HG03280 (cell line): ENCODE measurements around the gene KIF24.
"Not testable (repeated sequence)": the region's sequence is repeated elsewhere in the genome, so short reads cannot be mapped to it uniquely, and the experiment has no call there.

Source experiments
- ATAC-seq: cut with Tn5 transposase; IDR thresholded peaks from one replicate; pipeline ENCODE4 v1.9.1; 2021; ENCODE audit warnings: mild to moderate bottlenecking, moderate library complexity; ENCODE audit not compliant: unreplicated experiment

KIF24 gene

DNA sequence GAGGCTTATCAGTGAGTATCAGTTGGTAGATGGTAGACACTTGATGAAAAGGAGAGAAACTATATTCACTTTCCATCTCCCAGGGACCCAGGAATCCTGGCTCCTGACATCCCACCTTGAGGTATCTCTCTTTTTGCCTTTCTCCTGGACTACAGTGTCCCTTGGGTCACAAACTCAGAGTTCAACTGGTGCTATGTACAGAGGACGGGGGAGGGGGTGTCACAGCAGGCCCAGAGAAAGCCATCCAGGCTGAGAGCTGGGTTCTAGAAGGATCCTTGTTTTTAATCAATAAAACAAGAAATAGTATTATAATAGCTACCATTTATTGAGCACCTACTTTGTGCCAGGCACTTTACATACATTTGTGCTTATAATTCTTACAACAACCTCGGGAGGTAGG lies 37.3 kb upstream of the KIF24 start:
- ATAC-seq: no peak

DNA sequence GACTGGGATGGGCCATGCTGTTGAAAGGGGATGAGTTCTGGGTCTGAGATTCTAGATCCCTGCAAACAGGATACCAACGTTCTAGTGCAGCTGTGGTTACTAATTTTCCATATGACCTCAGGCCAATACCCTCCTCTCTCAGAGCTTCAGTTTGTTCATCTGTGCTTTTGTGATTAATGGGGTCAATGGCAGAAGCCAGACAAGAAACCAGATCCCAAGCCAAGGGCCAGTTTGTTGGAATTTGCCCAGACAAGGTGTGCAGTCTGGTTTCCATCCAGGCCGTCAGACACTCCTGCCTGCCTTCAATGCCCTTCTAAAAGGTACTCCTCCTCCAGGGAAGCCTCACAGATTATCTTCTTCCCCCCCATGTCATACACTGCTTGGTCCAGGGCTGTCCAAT lies 36.2 kb upstream of the KIF24 start:
- ATAC-seq: no peak

DNA sequence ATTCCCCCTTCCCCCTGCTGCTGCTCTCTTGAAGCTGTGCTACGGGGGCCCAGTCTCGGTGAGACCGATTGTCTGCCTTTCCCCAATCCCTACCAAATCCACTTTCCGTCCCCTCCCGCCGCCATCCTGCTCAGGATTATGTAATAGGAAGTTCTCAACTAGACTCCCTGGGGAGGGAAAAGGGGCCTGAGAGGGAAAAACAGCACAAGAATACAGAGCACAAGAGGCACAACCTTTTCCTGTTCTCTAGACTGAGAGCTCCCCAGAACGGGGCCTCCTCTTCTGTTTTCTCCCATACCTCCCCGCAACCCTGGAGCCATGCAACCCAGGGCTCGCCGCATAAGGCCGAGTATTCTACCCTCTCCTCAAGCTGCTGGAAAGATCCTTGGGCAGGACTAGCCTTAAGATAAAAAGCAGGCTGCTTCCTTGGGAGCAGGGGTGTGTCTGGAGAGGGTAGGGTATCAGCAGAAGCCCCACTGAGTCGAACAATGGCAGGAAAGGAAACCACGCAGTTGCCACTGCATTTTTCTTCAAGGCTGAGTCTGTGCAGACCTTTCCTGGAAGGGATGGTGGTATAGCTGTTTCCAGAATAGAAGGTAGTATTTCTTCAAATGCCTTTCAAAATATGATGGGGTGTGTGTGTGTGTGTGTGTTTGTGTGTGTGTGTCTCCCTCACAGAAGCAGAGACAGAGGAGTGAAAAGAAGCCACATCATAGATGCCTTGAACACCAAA lies 34.7 kb upstream of the KIF24 start:
- ATAC-seq: no peak

DNA sequence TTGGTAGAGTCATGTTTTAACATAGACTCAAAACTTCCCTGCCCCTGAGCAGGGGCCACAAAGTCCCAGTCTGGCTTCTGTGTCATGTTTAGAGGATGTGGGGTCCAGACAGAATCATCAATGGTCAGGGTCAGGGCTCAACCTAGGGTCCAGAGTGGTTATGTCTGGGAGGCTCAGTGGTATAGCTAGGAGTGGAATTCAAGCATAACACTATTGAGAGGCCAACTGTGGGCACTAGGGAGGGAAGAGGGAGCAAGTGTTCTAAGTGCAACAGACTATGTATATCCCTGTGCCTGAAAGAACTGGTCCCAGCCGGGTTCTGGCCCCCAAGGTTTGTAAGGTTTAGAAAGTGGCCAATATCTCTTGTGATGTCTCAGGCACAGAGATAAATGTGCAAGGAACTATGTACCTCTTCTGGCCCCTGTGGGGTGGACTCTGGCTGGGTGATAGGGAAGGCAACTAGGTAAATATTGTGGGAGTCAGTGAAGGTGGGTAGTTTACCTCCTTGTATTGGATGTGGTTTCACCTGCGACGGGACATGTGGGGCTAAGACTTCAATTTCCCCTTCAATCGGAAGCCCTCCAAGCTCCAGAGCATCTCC lies 33.6 kb upstream of the KIF24 start:
- no peak for ATAC-seq

DNA sequence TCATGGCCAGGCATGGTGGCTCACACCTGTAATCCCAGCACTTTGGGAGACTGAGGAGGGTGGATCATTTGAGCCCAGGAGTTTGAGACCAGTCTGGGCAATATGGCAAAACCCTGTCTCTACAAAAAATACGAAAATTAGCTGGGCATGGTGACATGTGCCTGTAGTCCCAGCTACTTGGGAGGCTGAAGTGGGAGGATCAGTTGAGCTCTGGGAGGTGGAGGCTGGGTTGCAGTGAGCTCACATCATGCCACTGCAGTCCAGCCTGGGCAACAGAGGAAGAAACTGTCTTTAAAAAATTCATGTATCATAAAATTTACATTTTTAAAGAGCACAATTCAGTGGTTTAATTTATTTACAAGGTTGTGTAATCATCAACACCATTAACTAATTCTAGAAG lies 23.9 kb upstream of the KIF24 start:
- ATAC-seq: not testable (repeated sequence)

DNA sequence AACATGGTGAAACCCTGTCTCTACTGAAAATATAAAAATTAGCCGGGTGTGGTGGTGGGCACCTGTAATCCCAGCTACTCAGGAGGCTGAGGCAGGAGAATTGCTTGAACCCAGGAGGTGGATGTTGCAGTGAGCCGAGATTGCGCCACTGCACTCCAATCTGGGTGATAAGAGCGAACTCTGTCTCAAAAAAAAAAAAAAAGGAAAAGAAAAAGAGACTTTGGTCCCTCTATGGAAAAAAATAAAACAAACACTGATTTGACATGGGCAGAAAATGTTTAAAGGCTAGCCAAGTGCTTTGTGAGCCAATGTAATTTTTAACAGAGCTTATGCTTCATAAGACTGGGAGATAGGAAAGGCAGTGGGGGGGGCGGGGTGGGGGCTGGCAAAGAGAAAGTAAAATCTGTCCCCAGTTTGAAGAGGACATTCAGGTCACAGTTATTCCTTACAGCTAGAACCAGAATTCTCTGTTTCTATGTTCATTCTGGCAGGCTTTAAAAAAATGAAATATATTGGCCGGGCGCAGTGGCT lies 23.1 kb upstream of the KIF24 start:
- not testable (repeated sequence) for ATAC-seq

DNA sequence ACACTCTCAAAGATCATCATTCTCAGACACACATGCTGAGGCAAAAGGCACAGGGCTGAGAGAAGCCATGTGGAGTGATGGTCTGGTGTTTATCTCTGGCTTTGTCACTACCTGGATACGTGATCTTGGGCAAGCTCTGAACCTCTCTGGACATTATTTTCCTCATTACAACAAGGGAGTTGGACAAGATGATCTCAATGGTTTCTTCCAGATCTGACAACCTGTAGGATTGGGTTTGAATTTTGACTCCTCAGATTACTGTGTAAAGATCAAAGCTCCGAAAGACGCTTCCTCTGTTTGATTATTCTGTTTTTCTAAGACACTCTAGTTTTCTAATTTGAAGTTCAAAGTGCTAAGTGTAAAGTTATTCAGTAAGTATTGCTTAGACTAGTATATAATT lies 20.3 kb upstream of the KIF24 start:
- no peak for ATAC-seq

DNA sequence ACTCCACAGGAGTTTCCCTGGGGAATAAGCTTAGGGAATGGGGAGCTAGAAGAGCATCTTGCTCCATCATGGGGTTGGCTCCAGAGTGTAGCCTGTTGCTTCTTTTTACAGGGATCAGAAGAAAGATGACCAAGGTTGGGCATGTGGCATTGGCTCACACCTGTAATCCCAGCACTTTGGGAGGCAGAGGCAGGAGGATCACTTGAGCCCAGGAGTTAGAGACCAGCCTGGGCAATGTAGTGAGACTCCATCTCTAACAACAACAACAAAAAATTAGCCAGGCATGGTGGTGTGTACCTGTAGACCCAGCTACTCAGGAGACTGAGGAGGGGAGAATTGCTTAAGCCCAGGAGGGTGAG lies 18.7 kb upstream of the KIF24 start:
- ATAC-seq: no peak

DNA sequence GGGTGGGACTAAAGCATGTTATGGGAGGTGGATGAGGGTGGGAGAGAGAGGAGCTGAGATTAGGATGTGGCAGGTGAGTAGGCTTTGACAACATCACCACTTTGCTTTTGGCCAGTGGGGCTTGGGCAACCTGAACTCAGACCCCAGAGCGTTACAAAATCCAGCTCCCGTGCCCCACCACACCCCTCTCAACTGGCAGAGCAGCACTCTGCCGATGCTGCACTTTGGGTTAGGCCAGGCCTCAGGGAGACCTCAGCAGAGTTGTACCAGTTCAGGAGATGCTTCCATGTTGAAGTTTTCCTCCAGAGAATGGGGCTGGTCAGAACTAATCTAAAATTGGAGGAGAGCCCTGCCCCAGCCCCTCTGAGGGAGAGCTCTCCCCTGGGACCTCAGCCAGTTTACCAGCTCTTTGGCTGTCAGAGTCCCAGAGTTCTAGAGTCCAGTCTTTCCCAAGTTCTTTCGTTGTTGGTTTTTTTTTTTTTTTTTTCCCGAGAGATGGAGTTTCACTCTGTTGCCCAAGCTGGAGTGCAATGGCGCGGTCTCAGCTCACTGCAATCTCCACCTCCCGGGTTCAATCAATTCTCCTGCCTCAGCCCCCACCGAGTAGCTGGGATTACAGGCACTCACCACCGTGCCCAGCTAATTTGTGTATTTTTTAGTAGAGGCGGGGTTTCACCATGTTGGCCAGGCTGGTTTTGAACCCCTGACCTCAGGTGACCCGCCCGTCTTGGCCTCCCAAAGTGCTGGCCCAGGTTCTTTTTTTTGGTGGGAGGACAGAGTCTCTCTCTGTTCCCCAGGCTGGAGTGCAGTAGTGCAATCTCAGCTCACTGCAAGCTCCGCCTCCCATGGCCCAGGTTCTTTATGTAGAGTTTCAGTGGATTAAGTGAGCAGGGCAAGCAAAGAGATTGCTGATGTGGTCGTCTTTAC lies 18.1 kb upstream of the KIF24 start:
- ATAC-seq: no peak

DNA sequence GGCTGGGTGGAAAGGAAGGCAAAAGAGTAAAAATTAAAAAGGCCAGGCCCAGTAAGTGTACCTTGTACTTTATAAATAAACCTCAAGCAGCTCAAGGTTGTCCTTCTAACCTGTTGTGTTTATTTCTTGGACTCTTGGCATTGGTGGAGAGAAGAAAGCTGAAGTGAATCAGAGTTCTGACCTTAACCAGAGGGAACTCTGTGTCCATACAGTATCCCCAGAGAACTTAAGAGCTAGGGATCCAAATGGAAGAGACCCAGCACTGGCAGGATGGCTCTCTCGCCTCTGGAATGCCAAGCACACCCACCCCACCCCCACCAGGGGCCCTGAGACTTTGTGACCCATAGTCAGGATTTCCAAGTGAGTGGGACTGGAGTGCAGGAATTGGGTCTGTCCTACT lies 14.5 kb upstream of the KIF24 start:
- no peak for ATAC-seq

DNA sequence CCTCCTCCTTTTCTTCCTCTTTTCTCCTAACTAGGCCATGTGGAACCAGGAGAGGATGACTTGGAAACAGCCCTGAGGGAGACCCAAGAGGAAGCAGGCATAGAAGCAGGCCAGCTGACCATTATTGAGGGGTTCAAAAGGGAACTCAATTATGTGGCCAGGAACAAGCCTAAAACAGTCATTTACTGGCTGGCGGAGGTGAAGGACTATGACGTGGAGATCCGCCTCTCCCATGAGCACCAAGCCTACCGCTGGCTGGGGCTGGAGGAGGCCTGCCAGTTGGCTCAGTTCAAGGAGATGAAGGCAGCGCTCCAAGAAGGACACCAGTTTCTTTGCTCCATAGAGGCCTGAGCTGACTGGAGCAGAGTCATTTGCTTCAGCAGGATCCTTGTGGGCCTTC lies 14.0 kb upstream of the KIF24 start:
- no peak for ATAC-seq

DNA sequence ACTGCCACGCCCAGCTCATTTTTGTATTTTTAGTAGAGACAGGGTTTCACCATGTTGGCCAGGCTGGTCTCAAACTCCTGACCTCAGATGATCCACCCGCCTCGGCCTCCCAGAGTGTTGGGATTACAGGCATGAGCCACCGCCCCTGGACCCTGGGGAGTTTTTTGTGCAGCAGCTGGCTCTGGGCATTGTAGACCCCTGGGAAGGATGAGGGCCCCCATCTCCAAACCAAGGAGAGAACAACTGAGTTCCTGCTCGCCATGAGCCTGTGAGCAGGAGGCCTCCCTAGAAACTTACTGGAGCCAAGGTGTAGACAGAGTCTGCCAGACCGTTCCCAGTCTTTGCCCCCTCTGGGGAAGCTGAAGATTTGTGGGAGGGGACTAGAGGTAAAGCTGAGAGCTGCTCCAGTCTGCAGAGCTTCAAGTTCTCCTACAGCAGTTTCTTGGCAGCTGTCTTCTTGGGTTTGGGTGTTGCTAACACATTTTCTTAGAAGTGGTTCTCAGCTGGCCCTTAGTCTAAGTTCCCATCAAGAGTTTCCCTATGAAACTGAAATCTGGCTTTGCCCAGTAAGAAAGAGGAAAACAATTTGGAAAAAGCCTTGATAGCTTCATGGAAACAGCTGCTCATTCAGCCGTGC lies 12.7 kb upstream of the KIF24 start:
- no peak for ATAC-seq

DNA sequence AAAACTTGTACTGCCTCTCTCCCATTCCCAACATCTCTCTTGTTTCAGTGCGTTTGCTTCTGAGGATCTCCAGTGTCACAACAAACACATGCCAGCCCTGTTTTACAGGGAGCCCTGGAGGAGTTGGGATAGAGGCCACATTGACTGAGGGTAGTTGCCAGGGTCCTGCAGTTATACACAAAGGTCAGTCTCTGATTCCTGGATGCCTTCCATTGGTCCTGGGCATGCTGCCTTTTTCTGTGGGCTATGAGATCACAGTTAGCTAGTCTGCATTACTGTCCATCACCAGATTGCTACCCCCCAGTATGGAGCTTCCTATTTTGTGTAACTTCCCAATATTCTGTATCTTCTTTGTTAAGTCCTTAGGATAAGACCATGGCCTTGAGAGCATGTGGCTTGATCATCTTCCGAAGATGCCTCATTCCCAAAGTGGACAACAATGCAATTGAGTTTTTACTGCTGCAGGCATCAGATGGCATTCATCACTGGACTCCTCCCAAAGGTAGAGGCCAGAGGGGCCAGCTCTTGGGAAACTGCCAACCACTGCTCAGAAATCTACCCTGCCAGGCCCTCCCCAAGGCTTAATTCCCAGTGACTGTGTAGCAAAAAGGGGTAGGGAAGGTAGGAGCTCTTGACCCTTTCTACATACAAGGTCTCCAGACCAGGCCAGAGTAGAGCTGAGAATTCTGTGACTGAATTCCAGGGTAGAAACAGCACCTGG lies 9.8 kb upstream of the KIF24 start:
- no peak for ATAC-seq

DNA sequence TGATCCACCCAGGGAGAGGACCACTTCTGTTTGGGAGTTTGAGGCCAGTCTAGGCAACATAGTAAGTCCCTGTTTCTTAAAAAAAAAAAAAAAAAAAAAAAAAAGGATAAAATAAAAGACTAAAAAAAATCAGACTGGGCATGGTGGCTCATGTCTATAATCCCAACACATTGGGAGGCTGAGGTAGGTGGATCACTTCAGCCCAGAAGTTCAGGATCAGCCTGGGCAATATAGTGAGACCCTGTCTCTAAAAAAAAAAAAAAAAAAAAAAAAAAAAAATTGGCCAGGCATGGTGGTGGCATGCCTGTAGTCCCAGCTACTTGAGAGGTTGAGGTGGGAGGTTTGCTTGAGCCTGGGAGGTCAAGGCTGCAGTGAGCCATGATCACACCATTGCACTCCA lies 9.0 kb upstream of the KIF24 start:
- not testable (repeated sequence) for ATAC-seq

DNA sequence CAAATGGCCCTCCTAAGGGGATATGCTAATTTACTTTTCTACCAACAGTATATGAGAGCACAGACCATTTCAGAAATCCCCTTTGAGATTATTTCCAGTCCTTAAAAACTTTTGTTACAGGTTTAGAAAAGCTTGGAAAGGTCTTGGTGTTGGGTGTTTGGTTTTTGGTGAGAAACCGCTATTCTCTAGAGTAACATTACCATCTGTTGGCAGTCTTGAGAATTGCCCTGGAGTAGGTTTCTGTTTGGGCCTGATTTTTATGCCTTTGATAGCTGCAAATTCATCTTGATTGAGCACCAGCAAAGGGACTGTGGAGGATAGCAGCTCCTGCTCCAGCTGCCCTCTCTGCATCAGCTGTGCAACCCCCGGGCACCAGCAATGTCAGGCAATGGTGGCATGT lies 8.3 kb upstream of the KIF24 start:
- ATAC-seq: no peak

DNA sequence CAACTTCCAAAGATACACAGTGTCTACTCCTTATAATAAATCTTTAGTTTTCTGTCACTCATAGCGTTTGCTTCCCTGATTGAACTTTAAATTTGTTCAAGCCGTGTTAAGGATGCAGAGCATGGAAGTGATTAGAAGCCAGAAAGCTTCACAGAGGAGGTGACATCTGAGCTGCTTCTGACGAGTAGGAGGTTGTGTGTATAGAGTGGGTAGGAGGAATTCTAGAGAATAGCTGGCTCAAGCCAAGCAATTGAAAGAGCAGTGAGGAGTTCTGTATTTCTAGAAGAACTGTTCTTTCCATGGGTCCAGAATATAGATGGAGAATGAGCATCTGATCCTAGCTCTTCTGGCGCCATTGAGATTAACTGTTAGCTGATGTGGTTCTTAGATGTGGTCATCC lies 6.3 kb upstream of the KIF24 start:
- ATAC-seq: no peak

DNA sequence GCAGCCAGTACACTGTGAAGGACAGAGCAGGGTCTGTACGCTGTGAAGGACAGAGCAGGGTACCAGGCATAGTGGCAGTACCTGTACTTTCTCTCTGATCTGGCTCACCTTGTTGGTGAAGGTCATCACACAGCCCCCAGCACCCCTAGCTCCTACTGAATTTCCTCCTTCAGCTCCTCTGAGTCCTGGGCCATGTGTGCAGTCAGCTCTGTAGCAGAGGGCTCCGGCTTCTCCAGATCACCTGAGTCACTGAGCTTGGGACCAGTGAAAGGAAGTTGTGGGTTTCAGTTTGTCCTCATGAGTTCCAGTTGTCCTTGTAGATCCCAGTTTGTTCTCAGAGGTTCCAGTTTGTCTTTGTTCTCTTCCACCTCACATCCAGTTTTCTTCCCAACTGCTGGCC lies 5.8 kb upstream of the KIF24 start:
- no peak for ATAC-seq

DNA sequence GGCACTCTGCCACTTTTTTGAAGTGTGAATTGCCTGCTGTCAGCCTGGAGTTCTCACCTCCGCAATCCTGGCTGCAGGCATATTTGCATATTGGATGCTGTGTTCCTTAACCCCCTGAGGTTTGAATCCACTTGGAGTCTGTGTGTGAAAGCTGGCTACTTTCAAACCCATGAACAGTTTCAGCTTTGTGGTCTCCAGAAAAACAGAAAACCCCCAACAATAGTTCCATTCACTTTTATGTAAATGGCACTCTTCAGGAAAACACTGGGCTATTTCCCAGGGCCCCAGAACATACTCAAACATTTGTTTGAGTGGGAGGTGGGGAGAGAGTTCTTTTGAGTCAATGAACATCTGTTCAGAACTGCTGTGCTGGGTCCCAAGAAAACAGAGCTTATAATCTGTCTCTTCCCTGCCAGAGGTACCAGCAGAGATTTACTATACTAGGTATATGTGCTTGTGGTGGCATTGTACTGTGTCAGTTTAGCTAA lies 5.3 kb upstream of the KIF24 start:
- no peak for ATAC-seq

DNA sequence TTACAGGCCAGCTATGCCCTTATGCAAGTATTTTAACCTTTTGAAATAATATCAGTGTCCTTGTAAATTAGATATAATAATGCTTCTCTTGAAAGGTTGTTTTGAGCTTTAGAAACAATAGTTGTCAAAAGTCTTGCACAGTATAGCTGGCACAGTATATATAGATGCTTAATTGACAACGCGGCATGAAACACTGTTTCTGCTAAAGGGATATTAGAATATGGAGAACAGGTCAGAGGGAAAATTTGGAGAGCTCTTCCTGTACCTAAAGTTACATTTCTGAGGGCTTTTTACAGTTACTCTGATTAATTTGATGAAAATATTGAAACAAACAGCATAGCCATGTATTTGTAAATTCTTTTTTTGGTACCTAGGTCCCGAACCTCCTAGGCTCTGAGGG lies 4.8 kb upstream of the KIF24 start:
- no peak for ATAC-seq
